Thyroid gland (tissue), 4 donors: Measurements from ENCODE around the gene FRG1.

Experiments
- POLR2A ChIP-seq, 2 donors: fragments of 450-650 bp; IDR thresholded peaks; one replicate each; pipeline ENCODE4 v1.6.1; 2017; ENCODE audit warnings: antibody characterized with exemption in 2 of 2, mild to moderate bottlenecking in 2 of 2, moderate library complexity in 1 of 2
- TF ChIP-seq, protein P1 (sequence below), 6 experiments: fragments of 200-600 bp in 3 of 6; fragments of 450-650 bp in 3 of 6; sonication (generic) in 3 of 6; IDR thresholded peaks; one replicate each; pipeline ENCODE4 v1.5.1; 2016 to 2019; ENCODE audit warnings: antibody characterized with exemption in 6 of 6, mild to moderate bottlenecking in 2 of 6, inconsistent platforms in 1 of 6, moderate library complexity in 1 of 6

DNA sequence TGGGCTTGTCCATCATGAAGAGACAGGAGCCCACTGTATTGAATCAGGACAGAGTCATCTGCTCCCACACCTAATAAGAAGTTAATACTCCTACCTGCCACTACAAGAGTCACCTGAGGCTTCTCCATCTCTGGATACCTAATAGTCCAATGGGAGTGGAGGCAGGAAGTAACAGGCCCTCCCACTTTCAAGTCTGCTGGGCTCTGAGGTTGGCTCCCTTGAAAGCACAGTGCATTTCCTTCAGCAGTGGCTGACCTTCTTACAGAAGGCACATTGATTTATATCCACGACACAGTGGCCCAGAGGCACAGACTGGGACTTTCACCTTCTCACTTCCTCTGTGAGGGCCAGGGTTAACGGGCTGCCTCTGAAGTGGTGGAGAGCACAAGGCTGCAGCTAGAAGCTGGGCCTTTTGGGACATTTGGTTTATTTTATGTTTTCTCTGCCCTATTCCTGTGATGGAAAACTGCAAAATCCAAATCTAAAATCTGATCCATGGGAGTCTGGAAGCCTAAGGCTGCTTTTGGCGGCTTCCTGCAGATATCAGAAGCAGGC, 48.3 kb downstream of the FRG1 start:
- TF ChIP-seq, protein P1, sequence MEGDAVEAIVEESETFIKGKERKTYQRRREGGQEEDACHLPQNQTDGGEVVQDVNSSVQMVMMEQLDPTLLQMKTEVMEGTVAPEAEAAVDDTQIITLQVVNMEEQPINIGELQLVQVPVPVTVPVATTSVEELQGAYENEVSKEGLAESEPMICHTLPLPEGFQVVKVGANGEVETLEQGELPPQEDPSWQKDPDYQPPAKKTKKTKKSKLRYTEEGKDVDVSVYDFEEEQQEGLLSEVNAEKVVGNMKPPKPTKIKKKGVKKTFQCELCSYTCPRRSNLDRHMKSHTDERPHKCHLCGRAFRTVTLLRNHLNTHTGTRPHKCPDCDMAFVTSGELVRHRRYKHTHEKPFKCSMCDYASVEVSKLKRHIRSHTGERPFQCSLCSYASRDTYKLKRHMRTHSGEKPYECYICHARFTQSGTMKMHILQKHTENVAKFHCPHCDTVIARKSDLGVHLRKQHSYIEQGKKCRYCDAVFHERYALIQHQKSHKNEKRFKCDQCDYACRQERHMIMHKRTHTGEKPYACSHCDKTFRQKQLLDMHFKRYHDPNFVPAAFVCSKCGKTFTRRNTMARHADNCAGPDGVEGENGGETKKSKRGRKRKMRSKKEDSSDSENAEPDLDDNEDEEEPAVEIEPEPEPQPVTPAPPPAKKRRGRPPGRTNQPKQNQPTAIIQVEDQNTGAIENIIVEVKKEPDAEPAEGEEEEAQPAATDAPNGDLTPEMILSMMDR (IDR thresholded peaks at IDR 0.05) = no peak
- TF ChIP-seq POLR2A (IDR thresholded peaks at IDR 0.05) = no peak
